GM21367 (cell line): ENCODE data around the gene IRF1.

Source experiments
- ATAC-seq: cut with Tn5 transposase; IDR thresholded peaks from one replicate; pipeline ENCODE4 v1.9.1; 2021; ENCODE audit not compliant: unreplicated experiment

Gene IRF1

DNA sequence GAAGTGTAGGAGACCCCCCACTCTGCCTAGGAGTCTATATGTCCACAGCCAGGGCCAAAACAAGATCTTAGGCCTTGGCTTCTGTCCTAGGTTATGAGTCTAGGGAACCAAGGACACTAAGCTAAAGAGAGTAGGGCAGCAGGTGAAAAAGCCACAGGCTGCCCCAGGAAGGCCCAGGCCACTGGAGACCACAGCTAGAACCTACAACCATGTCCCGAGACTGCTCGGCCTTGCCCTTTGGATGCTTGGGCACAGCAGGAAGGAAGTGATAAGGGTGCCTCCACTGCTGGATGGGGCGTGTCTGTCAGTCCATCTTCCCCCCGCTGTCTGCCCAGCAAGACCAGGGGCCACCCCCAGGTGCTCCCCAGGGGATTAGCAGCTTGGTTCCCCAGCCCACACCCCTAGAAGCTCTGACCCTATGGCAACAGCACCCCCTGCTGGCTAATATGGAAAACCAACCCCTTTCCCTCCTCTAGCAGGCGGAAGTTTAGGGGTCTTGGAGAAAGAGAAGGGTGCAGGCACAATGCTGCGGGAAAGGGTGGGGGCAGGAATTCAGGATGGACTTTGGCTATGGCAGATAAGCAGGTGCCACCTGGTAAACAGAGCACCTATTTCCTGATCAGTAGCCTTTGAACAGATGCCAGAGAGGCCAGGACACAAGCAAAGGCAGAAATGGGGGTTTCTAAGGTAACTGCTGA, 10.5 kb upstream of the IRF1 start:
- no peak for ATAC-seq

DNA sequence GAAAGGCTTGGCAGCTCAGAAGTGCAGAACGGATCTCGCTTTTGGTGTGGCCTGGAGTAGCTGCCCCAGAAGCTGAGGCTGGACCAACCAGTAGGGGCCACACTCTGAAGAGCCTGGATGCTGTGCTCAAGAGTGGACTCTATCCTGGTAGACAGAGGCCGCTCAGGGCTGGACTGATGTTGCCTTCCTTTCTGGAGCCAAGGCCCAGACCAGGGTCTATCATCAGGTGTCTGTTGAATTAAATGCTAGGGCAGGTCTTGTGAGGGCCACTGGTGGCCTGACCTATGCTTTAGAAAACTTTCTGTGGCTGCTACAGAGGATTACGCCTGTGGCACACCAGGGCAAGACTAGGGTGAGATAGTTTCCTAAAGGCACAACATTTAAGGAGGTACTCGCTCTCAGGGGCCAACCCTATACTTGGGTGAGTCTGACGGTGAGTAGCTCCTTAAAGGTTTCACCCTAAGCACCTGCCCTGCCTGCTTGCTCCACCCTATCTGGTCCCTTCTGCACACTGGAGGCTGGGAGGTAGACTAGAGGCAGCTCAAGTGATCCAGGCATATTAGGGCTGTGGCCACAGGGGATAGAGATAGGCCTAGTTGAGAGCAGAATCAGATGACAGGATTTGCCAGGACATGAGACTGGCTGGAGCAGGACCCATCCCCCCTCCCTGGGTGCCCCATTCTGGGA, 9.8 kb upstream of the IRF1 start:
- no peak for ATAC-seq

DNA sequence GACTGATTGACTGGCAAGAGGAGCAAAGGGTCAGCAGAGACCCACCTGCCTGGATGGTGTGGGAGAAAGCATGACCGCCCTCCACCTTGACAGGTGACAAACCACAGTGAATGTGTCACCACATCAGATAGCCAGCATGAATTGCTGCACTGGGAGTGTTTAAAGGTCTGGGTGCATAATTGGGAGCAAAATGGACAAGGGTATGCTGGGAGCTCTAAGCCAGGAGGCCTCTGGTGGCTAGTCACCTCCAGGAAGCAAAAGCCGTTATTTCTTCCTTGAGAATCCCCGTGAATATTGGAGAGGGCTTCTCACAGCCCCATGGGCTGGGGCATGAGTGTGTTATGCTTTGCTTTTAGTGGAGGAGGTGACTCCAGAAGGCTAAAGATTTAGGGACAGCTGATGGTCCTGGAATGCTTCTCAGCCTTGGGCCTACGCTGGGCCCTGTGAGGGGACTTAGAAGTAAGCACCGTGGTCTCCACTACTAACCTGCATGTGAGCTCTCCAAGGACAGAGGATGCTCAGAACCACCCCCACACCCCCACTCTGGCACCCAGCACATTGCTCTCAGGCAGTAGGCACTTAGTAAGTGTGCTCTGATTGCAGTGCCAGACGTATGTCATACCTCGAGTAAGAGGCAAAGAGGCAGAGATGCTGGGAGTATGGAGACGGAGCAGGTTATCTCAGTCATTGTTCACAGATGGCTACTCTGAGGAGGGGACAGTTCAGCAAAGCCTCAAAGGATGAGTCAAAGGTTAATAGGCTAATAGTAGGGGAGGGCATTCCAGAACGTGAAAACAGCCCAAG, 9.1 kb upstream of the IRF1 start:
- ATAC-seq = no peak

DNA sequence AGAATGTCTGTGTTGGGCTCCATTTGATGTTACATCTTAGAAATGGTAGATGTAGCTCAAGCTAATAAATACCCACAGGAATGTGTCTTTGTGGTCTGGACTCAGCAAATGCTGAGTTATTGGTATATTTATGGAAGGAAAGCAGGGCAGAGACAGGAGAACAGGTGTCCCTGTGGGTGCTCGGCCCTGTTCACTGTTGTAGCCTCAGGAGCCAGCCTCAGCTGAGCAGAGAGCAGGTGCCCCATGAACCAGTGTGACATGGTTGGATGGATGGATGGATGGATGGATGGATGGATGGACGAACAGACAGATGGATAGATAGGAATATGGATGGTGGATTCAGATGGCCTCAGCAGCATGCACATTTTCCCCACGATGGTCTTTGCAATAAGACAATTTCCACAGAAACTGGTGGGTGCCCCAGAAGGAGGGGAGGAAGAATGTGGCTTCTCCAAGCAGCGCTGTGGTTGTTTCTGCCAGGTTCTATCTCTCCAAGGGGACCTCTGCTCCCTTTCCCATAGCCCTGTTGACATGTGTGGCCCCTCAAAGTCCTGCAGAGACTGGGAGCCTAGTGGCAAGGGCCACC, 8.2 kb upstream of the IRF1 start:
- ATAC-seq = no peak

- no peak for ATAC-seq
Observed at GRCh38 chr5:132498152-132498551, 7.6 kb upstream of the IRF1 start.

DNA sequence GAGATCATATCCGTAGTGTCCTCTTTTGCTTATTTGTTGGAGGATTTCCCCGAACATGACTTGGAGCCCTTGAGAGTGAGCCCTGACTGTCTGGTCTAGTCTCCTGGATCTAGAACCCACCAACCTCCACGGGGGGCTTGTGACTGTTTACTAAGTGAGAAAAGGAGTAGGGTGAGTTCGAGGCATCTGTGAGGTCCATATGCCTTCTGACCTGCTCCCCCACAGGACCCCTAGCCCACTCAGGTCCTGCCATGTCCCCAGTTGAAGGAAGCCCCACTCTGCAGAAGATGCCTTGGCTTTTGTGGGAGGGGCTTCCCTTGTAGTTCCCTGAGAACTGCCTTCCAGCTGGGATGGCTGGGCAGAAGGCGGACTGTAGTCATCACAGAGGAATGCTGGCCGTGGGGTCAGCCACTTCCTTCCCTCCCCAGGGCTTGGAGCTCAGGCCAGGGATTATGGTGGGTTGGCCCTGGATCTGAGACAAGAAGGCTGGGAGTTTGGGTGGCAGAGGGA, 7.0 kb upstream of the IRF1 start:
- no peak for ATAC-seq

DNA sequence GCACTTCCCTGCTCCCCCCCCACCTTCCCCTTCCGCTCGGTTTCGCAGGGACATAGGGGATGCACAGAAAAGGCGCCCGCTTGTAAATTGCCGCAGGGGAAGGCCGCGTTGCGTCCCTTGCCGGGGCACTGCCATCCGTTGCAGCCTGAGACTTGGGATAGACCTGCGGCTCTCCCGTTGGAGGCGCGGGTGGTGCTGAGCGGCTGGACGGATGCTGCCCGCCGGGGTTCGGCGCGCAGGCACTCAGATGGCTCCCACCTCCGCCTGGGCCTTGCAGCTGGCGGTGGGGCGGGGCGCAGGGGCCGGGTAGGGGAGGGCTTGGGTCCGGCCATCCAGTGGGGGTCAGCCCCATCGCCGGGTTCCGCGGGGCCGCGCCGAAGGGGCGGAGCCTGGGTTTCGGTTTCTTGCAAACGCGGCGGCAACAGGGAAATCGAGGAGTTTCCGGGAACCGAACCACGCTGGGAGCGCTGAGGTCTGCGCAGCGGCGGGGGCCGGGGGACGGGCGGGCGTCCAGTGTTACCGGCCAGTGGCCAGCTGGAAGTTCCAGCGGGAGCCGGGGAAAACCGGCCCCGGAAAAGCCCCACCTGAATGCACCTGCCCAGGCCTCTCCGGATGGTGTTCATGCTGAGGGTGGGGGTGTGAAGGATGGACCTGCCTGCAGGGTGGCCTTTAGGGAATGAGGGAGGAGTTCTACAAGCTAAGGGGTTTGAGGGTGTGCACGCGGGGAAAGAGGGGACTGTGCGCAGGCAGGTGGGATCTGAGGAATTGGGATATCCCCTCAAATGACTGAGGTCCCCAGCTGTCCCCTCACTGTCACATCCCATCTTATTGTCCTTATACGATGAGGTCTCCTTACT, 6.3 kb upstream of the IRF1 start:
- ATAC-seq = peak; percentile 36

GRCh38 chr5:132496191-132496630, 5.6 kb upstream of the IRF1 start:
- ATAC-seq = peak; percentile 31

DNA sequence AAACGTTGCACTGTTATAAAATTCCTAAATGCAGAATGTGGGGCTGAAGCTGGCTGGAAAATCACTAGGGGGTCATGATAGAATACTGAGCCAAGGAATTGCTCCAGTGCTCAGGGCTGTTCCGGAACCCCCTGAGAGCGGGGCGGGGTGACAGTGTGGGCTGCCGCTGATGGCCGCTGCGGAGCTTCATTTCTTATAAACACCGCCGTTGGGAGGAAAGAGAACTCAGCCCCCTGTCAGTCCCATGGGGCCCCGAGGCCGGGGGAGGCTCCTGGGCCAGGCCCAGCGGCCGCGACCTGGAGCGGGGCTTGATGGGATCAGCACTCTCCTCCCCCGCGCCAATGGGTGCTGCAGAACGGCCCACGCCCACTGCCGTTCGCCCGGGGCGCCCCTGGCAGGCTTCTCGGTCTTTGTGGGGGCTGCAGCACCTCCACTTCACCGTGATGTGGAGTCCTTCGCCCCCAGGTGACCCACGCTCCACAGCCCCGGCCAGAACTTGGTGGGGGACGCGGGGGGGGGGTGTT, 5.2 kb upstream of the IRF1 start:
- peak; percentile 27 for ATAC-seq

DNA sequence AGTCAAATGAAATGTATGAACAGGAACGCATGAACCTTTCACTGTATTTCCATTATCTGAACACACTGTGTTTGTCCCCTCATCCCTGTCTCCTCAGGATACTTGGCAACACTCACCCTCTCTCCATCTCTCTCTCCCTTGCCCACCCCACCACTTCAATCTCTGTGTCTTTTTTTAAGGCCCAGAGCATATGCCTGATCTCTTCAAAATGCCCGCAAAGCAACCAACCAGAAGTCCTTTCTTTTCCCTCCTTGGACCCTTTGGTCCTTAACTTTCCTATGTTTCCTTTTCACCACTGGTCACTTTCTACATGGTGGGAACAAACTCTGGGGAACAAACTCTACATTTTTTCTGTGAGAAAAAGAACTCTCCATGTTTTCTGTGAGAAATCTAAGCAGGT, 3.2 kb upstream of the IRF1 start:
- no peak for ATAC-seq

GRCh38 chr5:132493241-132493640, 2.7 kb upstream of the IRF1 start:
- ATAC-seq = no peak

DNA sequence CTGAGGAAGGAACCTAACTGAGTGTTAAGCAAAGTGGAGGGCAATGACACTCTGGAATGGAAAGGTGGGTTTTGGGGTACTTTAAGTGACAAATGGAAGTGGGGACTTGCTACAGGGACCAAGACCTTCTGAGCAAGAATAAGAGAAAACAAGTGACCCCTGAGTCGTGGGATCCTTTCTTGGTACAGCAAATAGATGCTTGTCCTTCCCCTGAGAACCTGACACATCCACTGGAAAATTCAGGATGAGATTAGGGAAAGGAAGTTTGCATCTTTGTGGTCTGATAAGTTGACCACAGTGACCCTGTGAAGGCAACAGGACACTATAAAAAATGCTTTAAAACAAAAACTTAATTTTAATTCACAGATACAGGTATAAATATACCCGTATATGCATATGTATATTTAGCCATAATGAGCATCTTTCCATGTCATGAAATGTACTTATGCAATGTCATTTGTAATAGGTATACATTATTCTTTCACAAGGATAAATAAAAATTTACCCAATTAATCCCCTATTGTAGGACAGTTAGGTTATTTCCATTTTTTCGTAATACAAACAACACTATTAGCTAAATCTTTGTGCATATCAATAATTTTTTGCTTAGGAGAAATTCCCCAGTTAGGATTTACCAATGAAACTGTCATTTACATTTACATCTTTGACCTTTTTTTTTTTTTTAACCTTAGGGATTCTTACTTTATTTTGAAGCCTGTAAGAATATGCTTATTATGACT, 2.0 kb upstream of the IRF1 start:
- ATAC-seq = no peak

- ATAC-seq = peak; percentile 16
Observed at GRCh38 chr5:132491368-132492364, 1.1 kb upstream of the IRF1 start.

DNA sequence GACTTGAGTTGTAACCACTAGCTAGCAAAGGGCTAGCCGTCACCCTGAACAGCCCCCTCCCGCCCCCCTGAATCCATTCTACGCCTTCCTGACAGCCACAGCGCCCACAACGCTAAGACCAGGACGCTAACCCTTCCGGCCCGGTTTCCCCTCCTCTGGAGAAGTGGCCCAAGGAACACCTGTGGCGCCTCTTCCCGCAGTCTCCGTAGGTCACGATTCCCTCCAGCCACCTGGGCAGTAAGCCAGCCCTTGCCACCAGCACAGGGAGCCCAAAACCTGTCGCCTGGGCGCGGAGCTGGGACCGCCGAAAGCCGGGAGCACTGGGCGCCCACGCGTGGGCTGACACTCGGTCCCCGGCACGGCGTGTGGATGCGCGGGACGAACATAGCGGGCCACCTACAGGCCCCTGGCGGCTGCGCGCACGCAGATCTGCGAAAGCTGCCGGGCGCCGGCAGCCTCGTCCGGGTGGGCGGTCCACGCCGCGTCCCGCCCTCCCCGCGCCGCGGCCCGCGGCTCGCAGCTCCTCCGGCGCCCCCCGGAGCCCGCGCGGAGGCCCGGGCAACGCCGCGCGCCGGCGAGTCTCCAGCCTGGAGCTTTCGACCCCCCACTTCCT, 596 bp downstream of the IRF1 start:
- peak; percentile 6 for ATAC-seq

DNA sequence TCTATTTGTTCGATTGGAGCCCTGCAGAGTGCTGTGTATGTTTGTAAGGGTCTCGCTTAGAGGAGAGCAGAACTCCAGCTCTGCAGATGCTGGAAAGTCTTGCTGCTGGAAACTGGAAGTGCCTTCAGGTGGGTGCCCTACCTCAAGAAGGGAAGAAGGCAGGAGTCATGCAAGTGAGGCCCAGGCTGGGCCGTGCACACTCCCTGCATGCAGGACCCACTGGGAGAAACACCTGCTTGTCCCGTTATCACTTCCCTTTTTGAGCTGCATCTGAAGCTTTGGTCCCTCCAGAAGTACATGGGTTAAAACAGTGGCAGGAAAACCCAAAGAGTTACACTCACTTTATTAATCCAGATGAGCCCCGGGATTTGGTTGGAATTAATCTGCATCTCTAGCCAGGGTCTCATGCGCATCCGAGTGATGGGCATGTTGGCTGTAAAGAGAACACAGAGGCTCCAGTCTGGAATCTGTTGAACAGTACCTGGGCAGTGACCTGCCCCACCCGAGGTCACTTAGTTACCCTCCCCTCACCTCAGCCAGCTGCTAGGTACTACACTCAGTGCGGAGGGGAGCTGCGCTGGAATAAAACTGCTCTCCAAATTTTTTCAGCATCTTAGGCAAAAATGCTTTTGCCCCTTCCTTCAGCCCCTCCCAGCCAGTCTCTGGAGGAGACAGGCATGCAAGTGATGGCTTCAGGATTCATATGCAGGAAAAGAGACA, 1.4 kb downstream of the IRF1 start:
- no peak for ATAC-seq

DNA sequence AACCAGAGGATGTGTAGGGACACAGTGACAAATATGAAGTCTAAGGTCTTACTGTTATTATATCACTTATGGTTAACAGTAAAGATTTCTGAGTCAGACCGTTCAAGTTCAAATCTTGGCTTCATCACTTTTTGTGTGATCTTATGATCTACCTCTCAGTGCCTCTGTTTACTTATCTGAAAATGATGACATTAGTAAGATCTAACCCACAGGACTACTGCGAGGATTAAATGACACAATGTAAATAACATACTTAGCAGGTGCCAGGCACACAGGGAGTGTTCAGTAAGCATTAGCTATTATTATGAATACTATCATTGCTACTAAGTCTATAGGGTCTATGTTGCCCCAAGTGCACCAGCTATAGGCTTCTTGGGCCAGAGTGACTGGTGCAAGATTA, 2.0 kb downstream of the IRF1 start:
- no peak for ATAC-seq

DNA sequence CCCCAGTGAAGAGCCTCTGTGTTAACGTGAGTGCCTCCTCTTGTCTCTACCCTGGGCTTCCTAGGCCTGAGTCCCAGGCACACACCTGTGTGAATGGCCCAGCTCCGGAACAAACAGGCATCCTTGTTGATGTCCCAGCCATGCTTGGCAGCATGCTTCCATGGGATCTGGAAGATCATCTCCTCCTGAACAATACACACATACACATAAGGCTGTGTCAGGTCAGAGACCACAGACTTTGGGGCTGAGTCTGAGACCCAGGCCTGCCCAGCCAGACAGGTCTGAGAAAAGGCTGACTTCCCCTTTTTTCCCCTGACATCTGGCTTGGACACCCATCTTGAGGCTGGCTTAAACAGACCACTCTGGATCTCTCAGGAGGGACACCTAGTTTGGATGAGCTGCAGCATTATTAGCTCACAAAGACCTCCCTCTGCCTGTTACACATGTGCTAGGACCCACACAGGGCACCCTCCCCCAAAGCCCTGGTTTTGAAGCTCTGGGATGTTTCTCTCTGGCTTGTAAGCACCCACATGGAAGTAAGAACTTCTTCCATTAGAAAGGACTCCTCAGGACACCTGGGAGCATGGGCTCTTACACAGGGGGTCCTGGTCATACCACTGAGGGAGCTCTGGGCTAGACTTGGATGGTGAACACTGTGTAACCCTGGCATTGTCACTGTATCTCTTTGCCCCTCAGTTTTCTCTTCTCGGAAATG, 2.6 kb downstream of the IRF1 start:
- ATAC-seq = no peak
